Uterus (tissue), 4 donors: ENCODE measurements around the gene TBC1D5. TPM values are rescaled to one million over a fixed set of nuclear protein-coding genes. Genes with fewer than 3 reads are reported as not detected.
"Not testable (repeated sequence)": the region's sequence is repeated elsewhere in the genome, so short reads cannot be mapped to it uniquely, and the experiment has no call there.

Source experiments
- DNase-seq, 2 donors: peaks; one replicate each; pipeline ENCODE4 v3.0.0-alpha.2; 2019 to 2020
- H3K27ac ChIP-seq, 2 donors: fragments of 200-600 bp; sonication (generic); 1 replicate in 1 of 2; 2 replicates in 1 of 2; pipeline ENCODE4 v1.5.1; 2016 to 2018
- H3K27me3 ChIP-seq, 2 donors: fragments of 200-600 bp; sonication (generic); one replicate each; pipeline ENCODE4 v1.5.1; 2018 to 2019; ENCODE audit warnings: control low read depth in 1 of 2
- H3K36me3 ChIP-seq, 2 donors: fragments of 200-600 bp; sonication (generic); one replicate each; pipeline ENCODE4 v1.5.1; 2019; ENCODE audit warnings: control low read depth in 1 of 2
- H3K4me1 ChIP-seq, 2 donors: fragments of 200-600 bp; sonication (generic); one replicate each; pipeline ENCODE4 v1.5.1; 2018 to 2019; ENCODE audit warnings: control low read depth in 1 of 2
- H3K4me3 ChIP-seq, 2 donors: fragments of 200-600 bp; sonication (generic); 1 replicate in 1 of 2; 2 replicates in 1 of 2; pipeline ENCODE4 v1.5.1; 2018 to 2019; ENCODE audit warnings: mild to moderate bottlenecking in 1 of 2
- H3K9me3 ChIP-seq, 2 donors: fragments of 200-600 bp; sonication (generic); one replicate each; pipeline ENCODE4 v1.5.1; 2019; ENCODE audit warnings: control low read depth in 1 of 2
- CTCF ChIP-seq, 4 experiments: fragments of 200-600 bp in 2 of 4; fragments of 450-650 bp in 2 of 4; sonication (generic) in 2 of 4; IDR thresholded peaks; one replicate each; pipeline ENCODE4 v1.5.1; 2016 to 2019; ENCODE audit warnings: antibody characterized with exemption in 4 of 4, mild to moderate bottlenecking in 2 of 4, moderate library complexity in 1 of 4
- POLR2A ChIP-seq, 2 donors: fragments of 450-650 bp; IDR thresholded peaks; one replicate each; pipeline ENCODE4 v1.6.1; 2016; ENCODE audit warnings: antibody characterized with exemption in 2 of 2, mild to moderate bottlenecking in 1 of 2, moderate library complexity in 1 of 2
- intact Hi-C: fragments of 100-400 bp; cut with DNase I; formaldehyde crosslinking; loops from one replicate; pipeline ENCODE4 v1.15.1; 2023; ENCODE audit warnings: low total_unique reads
- total RNA-seq, 4 donors: library from RNA; depleted of rRNA in 3 of 4; stranded (reverse); fragments of >200 nt in 3 of 4; gene quantifications; one replicate each; pipeline versions ENCODE4 v1.1.0 to v1.2.4, GENCODE V29; 2014 to 2023
- donor health status: DM: yes; HTN: yes; CAD: no.

The TBC1D5 gene
- total RNA-seq, 4 donors from 2014 or later = 34.6 to 189 (median 75.6) TPM

GRCh38 chr3:17396036-17396435 lies 346.4 kb downstream of the TBC1D5 start:
- H3K36me3 ChIP-seq = no peaks in the 10 kb centered on the region
- no peaks in the 10 kb centered on the region for H3K4me1 ChIP-seq
- TF ChIP-seq CTCF (IDR thresholded peaks at IDR 0.05) (no peak), POLR2A (IDR thresholded peaks at IDR 0.05) (no peak)
- no peak for DNase-seq
- no peak overlapping the region for H3K27ac ChIP-seq
- H3K27me3 ChIP-seq = no peaks in the 10 kb centered on the region
- intact Hi-C loops = no loop called here
- no peak overlapping the region for H3K4me3 ChIP-seq
- no peaks in the 10 kb centered on the region for H3K9me3 ChIP-seq

- no peak for TF ChIP-seq CTCF (IDR thresholded peaks at IDR 0.05)
- no peak for TF ChIP-seq POLR2A (IDR thresholded peaks at IDR 0.05)
- Histone ChIP-seq H3K4me1 (no peaks in the 10 kb centered on the region), H3K4me3 (no peak overlapping the region), H3K9me3 (no peaks in the 10 kb centered on the region), H3K36me3 (no peaks in the 10 kb centered on the region), H3K27ac (no peak overlapping the region), H3K27me3 (no peaks in the 10 kb centered on the region)
- intact Hi-C loops = no loop called here
- no peak for DNase-seq
Measured at GRCh38 chr3:17394541-17395155, 347.8 kb downstream of the TBC1D5 start.

GRCh38 chr3:17392516-17392915 lies 349.9 kb downstream of the TBC1D5 start:
- H3K27ac ChIP-seq, H3K27me3 ChIP-seq, H3K4me1 ChIP-seq, intact Hi-C loops, H3K4me3 ChIP-seq, H3K9me3 ChIP-seq, H3K36me3 ChIP-seq, DNase-seq: not testable (repeated sequence)

- TF ChIP-seq POLR2A (IDR thresholded peaks at IDR 0.05) (no peak), CTCF (IDR thresholded peaks at IDR 0.05) (no peak)
- no peak for DNase-seq
- intact Hi-C loops = no loop called here
- no peaks in the 10 kb centered on the region for H3K9me3 ChIP-seq
- no peak overlapping the region for H3K4me3 ChIP-seq
- H3K27ac ChIP-seq = no peak overlapping the region
- H3K36me3 ChIP-seq = no peaks in the 10 kb centered on the region
- H3K4me1 ChIP-seq = no peaks in the 10 kb centered on the region
- H3K27me3 ChIP-seq = no peaks in the 10 kb centered on the region
Measured at GRCh38 chr3:17390785-17391184, 351.6 kb downstream of the TBC1D5 start.

- Histone ChIP-seq H3K4me1 (no peaks in the 10 kb centered on the region), H3K9me3 (no peaks in the 10 kb centered on the region), H3K27me3 (no peaks in the 10 kb centered on the region), H3K4me3 (no peak overlapping the region), H3K36me3 (no peaks in the 10 kb centered on the region), H3K27ac (no peak overlapping the region)
- DNase-seq = no peak
- TF ChIP-seq CTCF (IDR thresholded peaks at IDR 0.05) (no peak), POLR2A (IDR thresholded peaks at IDR 0.05) (no peak)
- intact Hi-C loops = no loop called here
Measured at GRCh38 chr3:17387108-17387507, 355.3 kb downstream of the TBC1D5 start.

GRCh38 chr3:17386432-17386831 lies 356.0 kb downstream of the TBC1D5 start:
- TF ChIP-seq POLR2A (IDR thresholded peaks at IDR 0.05) = no peak
- no peak for TF ChIP-seq CTCF (IDR thresholded peaks at IDR 0.05)
- intact Hi-C loops = no loop called here
- no peak for DNase-seq
- H3K36me3 ChIP-seq = no peaks in the 10 kb centered on the region
- H3K4me1 ChIP-seq = no peaks in the 10 kb centered on the region
- H3K27ac ChIP-seq = no peak overlapping the region
- H3K4me3 ChIP-seq = no peak overlapping the region
- H3K9me3 ChIP-seq = no peaks in the 10 kb centered on the region
- no peaks in the 10 kb centered on the region for H3K27me3 ChIP-seq
